ENCODE measurements around the gene TSPAN16.
"Not testable (repeated sequence)": the region's sequence is repeated elsewhere in the genome, so short reads cannot be mapped to it uniquely, and the experiment has no call there.

Gene TSPAN16

GRCh38 chr19:11321191-11322126, 25.5 kb downstream of the TSPAN16 start:
- no peak for DNase-seq

DNA sequence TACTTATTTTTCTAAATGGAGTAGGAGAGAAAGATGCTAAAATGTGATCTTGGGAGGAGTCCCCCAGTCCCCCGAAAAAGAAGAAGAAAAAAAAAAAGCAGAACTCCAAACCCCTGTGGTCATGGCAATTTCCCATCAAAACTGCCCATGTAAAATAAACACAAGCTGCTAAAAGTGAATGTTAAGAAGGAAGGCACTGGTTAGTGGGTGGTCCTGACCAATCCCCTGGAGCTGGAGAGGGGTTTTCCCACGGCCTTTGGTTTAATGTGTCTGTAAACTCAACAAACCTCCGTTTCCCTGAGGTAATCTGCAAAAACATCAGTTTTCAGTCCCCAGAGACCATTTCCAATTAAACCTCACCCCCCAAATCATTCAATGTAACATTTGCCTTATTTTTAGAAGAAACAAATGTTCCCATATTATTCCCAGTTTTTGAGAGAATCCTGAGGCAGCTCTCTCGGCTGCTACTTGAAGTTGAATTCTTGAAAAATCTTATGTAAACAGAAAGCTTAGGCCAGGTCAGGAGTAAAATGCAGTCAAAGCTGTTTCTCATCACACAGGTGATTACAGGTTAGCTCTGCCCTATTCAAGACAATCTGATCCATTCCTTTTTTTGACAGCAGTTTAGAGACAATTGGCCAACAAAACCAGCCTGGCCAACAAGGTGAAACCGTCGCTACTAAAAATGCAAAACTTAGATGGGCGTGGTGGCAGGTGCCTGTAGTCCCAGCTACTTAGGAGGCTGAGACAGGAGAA, 26.5 kb downstream of the TSPAN16 start:
- no peak for DNase-seq

- no peak for DNase-seq
These were observed 27.7 kb downstream of the TSPAN16 start for GRCh38 chr19:11323601-11324078.

DNA sequence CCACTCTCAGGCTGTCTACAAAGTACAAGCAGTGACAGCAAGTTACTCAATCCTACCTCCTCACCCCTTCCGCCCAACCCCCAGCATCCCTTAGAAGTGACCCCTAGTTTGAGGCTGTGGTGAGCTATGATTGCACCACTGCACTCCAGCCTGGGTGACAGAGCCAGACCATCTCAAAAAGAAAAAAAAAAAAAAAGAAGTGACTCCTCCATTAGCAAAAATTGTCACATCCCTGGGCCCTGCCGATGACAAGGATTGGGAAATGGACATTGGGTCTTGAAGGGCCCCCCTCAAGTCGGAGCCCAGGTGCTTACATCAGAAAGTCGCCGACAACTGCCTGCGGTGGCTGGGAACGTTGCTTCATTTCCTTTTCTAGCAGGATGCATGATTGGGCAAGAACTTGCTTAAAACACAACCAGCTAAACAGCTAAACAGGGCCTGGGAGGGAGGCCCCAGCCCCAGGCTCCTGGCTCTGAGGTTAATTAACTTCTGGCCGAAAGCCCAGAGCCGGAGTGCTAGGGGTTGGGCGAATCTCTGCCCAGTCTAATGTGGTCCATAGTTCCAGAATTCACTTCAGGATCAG, 28.2 kb downstream of the TSPAN16 start:
- DNase-seq = peak; percentile 77

DNA sequence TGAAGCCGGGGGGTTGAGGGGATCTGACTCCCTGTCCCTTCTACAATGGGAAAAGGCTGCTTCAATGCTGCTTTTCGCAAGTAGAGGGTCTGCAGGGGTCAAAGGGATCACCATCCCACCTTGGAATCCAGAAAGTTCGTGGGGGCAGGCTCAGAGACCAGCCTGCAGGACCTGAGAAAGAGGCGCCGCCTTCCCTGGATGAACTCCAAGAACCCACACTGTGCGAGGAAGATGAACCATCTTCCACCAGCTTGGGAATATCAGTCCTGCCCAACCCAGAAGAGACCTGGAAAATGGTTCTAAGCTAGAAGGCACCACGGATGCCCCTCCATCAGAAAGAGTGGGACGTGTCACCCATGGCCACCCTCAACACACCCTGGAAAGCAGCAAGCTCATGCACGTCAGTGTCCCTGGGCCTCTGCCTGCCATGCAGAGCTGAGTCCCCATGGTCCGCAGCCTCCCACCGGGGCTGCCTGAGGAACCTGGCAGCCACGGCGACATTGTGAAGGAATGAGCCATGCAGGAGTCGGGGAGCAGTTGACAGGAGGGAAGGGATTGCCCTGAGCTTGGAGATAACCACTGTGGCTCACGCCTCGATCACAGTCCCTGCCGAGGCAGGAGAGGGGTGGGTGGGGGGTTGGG, 28.9 kb downstream of the TSPAN16 start:
- no peak for DNase-seq

- DNase-seq = no peak
These were observed 29.6 kb downstream of the TSPAN16 start for GRCh38 chr19:11325544-11325943.

DNA sequence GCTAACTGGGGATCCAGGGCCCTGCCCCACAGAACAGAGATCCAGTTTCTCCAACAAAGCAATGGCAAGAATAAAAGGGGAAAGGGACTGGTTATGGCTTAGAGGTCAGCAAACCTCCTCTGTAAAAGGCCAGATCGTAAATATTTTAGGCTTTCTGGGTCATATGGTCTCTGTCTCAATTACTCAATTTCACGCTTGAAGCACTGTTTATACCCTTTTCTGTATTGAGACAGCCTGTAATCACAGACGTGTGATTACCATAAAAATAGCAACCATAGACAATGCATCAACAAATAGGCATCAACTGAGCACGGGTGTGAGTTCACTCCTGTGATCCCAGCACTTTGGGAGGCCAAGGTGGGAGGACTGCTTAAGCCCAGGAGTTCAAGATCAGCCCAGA, 34.2 kb downstream of the TSPAN16 start:
- no peak for DNase-seq

DNA sequence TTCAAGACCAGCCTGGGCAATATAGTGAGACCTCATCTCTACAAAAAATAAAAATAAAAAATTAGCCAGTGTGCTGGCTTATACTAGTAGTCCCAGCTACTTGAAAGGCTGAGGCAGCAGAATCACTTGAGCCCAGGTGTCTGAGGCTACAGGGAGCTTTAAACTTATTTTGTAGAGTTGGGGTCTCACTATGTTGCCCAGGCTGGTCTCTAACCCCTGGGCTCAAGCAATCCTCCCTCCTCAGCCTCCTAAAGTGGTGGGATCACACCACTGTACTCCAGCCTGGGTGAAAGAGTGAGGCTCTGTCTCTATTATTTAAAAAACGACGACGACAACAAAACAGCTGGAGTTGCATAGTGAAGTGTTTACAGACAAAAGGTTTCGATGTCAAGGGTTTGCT, 35.5 kb downstream of the TSPAN16 start:
- no peak for DNase-seq

GRCh38 chr19:11332822-11333221, 36.9 kb downstream of the TSPAN16 start:
- no peak for DNase-seq

- DNase-seq = not testable (repeated sequence)
These were observed 37.9 kb downstream of the TSPAN16 start for GRCh38 chr19:11333838-11334237.

DNA sequence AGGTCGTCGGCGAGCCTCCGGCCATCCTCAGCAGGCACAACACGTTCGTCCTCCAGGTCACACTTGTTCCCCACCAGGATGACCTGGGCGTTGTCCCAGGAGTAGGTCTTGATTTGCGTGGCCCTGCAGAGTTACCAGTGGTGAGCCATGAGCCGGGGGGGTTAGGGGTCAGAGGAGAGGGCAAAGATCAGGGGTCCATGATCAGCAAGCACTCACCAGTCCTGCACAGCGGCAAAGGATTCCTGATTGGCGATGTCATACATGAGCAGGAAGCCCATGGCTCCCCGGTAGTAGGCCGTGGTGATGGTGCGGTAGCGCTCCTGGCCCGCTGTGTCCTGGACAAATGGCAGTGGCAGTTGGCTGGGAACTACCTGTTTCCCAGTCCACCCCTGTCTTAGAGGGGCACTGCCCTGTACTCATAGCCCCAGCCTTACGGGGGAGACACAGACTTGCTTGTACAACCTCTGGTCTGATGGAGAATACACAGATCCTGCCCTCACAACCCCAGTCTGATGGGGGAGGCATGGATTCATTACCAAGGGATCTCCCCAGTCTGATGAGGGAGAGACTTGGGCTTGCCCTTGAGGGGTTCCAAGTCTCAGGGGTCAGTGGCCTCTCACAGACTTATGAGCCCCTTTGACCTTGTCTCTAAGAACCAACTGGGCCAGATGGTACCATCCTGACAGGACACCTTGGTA, 39.6 kb downstream of the TSPAN16 start:
- DNase-seq = no peak

- DNase-seq = no peak
These were observed 41.1 kb downstream of the TSPAN16 start for GRCh38 chr19:11337080-11337479.

DNA sequence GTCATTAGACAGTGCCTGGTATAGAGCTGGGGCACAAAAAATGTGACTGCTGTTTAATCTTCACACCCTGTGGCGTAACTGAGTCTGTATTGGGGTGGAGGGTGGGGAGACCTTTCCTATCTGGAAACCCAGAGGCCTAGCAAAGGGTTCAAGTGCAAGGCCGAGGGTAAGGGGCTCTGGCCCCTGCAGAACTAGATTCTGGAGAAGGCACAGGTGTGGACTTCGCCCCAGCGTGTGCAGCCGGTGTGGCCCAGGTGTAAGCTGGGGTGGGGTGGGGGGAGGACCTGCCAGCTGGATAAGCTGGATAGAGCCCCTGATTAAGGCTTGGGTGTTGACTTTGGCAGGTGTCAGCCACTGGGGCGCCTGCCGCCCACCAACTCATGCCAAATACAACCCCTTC, 42.2 kb downstream of the TSPAN16 start:
- DNase-seq = no peak

DNA sequence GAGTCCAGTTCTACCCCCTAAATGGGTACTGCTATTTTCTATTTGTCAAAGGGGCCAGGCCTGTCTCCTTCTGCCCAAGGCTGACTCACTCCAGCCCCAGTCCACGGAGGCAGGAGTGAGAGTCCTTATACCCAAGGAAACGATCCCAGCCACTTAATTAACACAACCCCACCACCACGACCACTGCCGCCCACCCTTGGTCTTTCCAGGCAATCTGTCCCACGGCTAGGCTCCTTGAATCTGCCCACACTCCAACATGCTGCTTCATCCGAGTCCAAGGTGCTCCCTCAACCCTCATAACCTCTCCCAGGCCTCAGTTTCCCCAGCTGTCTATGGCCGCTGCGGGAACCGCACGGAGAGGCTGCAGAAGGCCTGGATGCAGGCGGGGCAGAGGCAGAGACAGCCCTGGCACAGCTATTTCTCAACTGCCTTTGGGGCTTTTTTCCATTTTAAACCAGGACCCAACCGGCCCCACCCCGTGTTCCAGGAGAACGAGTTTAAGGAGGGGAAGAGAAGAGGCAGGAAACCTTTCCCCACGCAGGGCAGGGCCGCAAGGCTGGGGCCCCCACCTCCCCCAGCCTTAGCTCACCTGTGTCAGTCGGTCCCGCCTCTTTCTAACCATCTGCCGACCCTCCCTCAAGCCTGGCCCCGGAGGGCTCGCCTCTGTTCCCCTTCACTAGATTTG, 42.8 kb downstream of the TSPAN16 start:
- no peak for DNase-seq

DNA sequence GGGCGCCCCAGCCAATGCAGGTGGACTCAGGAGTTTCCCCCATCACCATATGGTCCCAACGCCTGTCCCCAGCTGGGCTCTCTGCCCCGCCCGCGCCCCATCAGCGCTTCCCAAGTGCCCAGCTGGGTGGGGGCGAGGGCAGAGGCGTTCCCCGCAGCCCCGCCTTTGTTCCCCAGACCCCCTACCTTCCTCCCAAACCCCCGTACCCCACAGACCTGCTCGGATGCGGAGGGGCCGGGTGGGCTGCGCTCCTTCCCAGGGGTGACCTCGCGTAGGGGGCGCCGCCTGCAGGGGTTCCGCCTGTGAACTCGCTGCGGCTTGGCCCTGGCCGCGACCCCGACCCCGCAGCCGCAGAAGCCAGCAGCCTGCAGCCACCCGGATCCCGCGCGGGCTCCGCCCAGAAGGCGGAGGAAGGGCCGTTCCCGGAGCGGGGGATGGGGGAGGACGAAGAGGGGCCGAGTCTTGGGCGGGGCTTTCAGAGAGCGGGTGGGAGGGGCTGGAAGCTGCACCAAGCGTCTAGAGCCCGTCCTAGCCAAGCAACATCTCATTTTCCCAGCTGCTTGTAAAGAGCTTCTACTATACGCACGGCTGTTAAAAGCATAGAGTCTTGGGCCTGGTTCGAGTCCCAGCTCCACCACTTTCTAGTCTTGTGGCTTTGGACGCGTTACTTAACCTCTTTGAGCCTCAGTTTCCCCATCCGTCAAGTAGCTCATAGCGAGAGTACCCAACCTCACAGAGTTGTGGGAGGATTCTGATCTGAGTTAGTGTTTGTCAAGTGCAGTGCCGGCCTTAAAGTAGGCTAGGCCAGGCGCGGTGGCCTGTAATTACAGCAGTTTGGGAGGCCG, 43.5 kb downstream of the TSPAN16 start, which contains the start of gene RAB3D:
Gene RAB3D (minus strand): TSS at position 404 of the 845 bp plus-strand sequence. CDS start 2,258 bp downstream, outside the sequence.
- peak; percentile 97 for DNase-seq

GRCh38 chr19:11340099-11340467, 44.1 kb downstream of the TSPAN16 start:
- DNase-seq = not testable (repeated sequence)

- no peak for DNase-seq
These were observed 46.5 kb downstream of the TSPAN16 start for GRCh38 chr19:11342429-11342828.

DNA sequence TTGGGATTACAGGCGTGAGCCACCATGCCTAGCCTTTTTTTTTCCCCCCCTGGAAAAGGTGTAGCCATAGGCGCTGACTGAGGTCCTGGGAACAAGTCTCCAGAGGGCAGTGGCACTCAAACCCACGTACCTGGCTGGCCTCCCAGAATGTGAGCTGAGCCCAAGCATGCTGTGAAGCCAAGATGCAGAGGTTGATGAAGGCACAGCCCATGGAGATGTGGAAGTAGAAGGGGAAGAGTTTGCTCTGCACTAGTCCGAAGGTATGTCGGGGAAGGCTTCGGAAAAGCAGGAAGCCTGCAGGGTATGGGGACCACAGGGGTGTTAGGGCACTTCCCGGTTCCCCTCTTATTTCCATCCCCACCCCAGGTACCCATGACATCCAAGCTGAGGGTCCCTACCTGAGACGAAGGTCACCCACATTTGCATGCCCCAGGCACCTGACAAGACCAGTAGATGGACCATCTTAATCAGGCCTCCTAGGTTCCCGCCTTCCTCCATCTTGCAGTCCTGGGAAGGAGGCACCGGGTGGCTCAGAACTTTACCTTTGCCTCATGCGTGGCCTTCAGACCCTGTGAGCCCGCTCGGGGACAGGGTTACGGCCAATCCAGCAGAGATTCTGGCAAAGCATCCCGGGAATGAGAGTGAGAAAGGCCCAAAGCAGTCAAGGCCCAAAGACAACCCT, 49.3 kb downstream of the TSPAN16 start:
- DNase-seq = no peak

DNA sequence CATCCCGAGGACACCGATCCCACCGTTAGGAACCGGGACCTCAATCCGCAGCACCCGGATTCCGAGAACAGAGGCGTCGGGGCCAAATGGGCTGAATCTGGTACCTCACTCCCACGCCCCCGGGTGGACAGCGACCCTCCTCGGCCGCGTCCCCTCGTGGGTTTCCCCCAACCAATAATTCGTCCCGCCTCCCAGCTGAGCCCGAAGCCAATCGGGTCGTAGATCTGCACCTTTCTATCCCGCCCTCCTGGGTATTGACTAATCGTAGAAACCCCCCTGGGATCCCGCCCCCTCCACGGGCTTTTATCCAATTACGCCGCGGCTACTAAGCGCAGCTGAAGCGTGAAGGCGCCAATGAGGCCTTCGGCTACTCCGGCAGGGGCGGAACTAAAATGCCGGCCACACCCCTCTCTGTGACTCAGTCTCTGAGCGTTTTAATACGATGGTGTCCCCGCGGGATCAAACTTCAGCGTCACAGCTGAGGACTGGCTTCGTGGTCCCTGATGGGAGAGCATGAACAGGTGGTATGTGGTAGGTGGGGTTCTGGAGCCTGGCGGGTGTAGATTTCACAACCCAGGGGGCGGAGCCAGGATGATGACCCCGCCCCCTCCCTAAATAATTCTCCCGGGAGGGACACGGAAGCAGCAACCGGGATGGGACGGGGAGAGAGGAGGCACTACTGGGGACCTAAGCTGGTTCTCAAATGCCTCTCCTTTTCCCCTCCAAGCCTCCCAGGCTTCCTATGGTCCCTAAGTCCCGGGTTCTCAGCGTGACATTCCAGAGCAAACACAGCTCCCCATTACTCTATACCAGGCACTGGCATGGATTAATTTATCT, 50.4 kb downstream of the TSPAN16 start, which contains the start of the genes CCDC159 and TMEM205:
Gene CCDC159 (plus strand): TSS at position 416 of the 837 bp plus-strand sequence. CDS start 88 bp downstream, at position 504.
Gene TMEM205 (minus strand): TSS at position 165 of the 837 bp plus-strand sequence. CDS start 649 bp downstream, outside the sequence.
- DNase-seq = peak; percentile 97
